ENCODE measurements around the gene PPP1R3F. TPM values are rescaled to one million over a fixed set of nuclear protein-coding genes. Genes with fewer than 3 reads are reported as not detected.
A peak's percentile ranks its signal among the peaks of the same experiment; 100 is the strongest.

The PPP1R3F gene
- total RNA-seq, 1 experiment from 2014 or later = 3.6 TPM

DNA sequence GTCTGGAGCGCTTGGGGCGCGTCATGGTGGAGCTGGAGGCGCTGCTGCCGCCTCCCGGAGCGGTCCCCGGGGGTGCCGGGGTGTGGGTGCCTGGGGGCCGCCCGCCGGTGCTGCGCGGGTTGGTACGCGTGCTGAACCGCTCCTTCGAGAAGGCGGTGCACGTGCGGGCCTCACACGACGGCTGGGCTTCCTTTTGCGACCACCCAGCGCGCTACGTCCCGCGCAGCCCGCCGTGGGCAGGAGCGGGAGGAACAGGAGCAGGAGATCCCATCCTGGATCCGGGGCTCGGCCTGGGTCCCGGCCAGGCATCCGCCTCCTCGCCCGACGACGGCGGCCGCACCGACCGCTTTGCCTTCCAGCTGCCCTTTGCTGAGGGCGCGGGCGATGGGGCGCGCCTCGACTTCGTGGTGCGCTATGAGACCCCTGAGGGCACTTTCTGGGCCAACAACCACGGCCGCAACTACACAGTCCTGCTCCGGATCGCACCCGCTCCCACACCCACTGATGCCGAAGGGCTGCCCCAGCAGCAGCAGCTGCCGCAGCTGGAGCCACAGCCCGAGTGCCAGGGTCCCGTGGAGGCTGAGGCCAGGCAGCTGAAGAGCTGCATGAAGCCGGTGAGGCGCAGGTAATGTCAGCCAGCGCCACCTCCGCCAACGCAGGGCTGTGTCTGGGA, 792 bp downstream of the PPP1R3F start:
- H3K4me1 ChIP-seq (replicated peaks; ENCODE audit: insufficient read depth) = peaks cover 6% of the 10 kb centered on the region; the same call in 1 of the 2 replicates
- H2AFZ ChIP-seq = peak overlapping the region; percentile 67; the same call in 1 of the 2 replicates
- POLR2A ChIA-PET (ENCODE audit: unreplicated experiment) = no interaction called here
- H3K9me3 ChIP-seq (ENCODE audit: insufficient read depth, low read depth) = no peaks in the 10 kb centered on the region
- no peaks in the 10 kb centered on the region for H3F3A ChIP-seq (ENCODE audit: insufficient read depth, low read depth)
- H3K36me3 ChIP-seq (ENCODE audit: low read depth) = no peaks in the 10 kb centered on the region
- H3K9me2 ChIP-seq (ENCODE audit: insufficient read depth) = no peaks in the 10 kb centered on the region
- no peaks in the 10 kb centered on the region for H3K27me3 ChIP-seq (ENCODE audit: insufficient read depth, low read depth)
- peak overlapping the region; percentile 58; the same call in 1 of the 2 replicates for H3K4me3 ChIP-seq
- intact Hi-C loops (cut with micrococcal nuclease; ENCODE audit: unreplicated experiment) = no loop called here
- no TSS peak for BruUV-seq (replicated peaks)
- peak overlapping the region; percentile 37; the same call in 1 of the 2 replicates for H3K27ac ChIP-seq
- H4K20me1 ChIP-seq (ENCODE audit: insufficient read depth) = no peaks in the 10 kb centered on the region
- TF ChIP-seq, protein P1, sequence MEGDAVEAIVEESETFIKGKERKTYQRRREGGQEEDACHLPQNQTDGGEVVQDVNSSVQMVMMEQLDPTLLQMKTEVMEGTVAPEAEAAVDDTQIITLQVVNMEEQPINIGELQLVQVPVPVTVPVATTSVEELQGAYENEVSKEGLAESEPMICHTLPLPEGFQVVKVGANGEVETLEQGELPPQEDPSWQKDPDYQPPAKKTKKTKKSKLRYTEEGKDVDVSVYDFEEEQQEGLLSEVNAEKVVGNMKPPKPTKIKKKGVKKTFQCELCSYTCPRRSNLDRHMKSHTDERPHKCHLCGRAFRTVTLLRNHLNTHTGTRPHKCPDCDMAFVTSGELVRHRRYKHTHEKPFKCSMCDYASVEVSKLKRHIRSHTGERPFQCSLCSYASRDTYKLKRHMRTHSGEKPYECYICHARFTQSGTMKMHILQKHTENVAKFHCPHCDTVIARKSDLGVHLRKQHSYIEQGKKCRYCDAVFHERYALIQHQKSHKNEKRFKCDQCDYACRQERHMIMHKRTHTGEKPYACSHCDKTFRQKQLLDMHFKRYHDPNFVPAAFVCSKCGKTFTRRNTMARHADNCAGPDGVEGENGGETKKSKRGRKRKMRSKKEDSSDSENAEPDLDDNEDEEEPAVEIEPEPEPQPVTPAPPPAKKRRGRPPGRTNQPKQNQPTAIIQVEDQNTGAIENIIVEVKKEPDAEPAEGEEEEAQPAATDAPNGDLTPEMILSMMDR (conservative IDR thresholded peaks at IDR 0.05) = no peak
- TF ChIP-seq EZH2 (IDR thresholded peaks at IDR 0.05; ENCODE audit: low read depth) = no peak
- no peaks in the 10 kb centered on the region for H3K79me2 ChIP-seq (ENCODE audit: low read depth)
- DNase-seq = no peak
- CTCF ChIA-PET = no interaction called here
- peak overlapping the region; percentile 57 for H3K4me2 ChIP-seq

DNA sequence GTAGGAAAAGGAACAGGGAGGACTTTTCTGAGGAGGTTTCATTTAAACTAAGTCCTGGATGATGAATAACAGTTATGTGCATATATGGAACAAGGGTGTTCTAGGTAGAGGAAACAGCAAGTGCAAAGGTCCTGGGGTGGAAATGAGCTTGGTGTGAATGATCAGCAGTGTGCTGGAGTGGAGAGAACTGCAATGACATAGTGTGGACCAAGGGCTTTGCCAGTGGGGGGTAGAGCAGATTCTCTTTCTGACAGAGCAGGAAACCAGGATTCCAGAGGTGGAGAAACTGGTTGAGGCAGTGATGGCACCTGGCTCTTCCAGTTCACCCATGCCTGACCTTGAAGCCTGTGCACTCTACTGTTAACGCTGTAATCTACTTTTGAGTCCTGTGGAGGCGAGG, 1.7 kb downstream of the PPP1R3F start:
- ChIA-PET CTCF (no interaction called here), POLR2A (ENCODE audit: unreplicated experiment) (no interaction called here)
- H4K20me1 ChIP-seq (ENCODE audit: insufficient read depth) = no peaks in the 10 kb centered on the region
- H3K27me3 ChIP-seq (ENCODE audit: insufficient read depth, low read depth) = no peaks in the 10 kb centered on the region
- no peaks in the 10 kb centered on the region for H3K36me3 ChIP-seq (ENCODE audit: low read depth)
- no peaks in the 10 kb centered on the region for H3F3A ChIP-seq (ENCODE audit: insufficient read depth, low read depth)
- H2AFZ ChIP-seq = no peak overlapping the region
- H3K9me3 ChIP-seq (ENCODE audit: insufficient read depth, low read depth) = no peaks in the 10 kb centered on the region
- H3K27ac ChIP-seq = no peak overlapping the region
- no peak for TF ChIP-seq EZH2 (IDR thresholded peaks at IDR 0.05; ENCODE audit: low read depth)
- TF ChIP-seq, protein P1 (conservative IDR thresholded peaks at IDR 0.05) = no peak
- DNase-seq = peak in 1 of 2 experiments; percentile 2
- H3K4me3 ChIP-seq = no peak overlapping the region; the same call in 1 of the 2 replicates
- intact Hi-C loops (cut with micrococcal nuclease; ENCODE audit: unreplicated experiment) = no loop called here
- peaks cover 6% of the 10 kb centered on the region; the same call in 1 of the 2 replicates for H3K4me1 ChIP-seq (replicated peaks; ENCODE audit: insufficient read depth)
- no peaks in the 10 kb centered on the region for H3K79me2 ChIP-seq (ENCODE audit: low read depth)
- peak overlapping the region; percentile 57 for H3K4me2 ChIP-seq
- BruUV-seq (replicated peaks) = TSS peak; percentile 28
- no peaks in the 10 kb centered on the region for H3K9me2 ChIP-seq (ENCODE audit: insufficient read depth)

DNA sequence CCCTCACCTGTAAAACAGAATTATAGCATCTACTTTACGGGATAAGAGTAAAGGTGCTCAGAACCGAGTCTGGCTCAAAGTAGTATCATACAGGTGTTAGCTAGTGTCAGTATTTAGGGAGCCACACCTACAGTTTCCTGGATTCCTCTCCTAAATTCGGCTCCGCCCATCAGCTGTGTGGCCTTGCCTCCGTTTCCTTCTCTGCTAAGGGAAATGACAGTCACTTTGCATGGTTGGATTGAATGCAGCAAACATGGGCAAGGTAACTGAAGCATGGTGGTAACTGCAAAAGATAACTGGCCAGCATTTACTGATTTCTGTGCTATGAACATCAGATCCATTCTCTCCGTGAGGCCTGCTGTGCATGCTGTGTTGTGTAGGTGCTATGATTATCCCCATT, 2.8 kb downstream of the PPP1R3F start:
- Histone ChIP-seq H3K36me3 (ENCODE audit: low read depth) (no peaks in the 10 kb centered on the region), H3K27ac (no peak overlapping the region), H2AFZ (no peak overlapping the region), H3K79me2 (ENCODE audit: low read depth) (no peaks in the 10 kb centered on the region), H3K4me3 (no peak overlapping the region), H3K4me2 (no peak overlapping the region), H3K4me1 (replicated peaks; ENCODE audit: insufficient read depth) (peaks cover 6% of the 10 kb centered on the region; the same call in 1 of the 2 replicates), H3K9me2 (ENCODE audit: insufficient read depth) (no peaks in the 10 kb centered on the region), H3K27me3 (ENCODE audit: insufficient read depth, low read depth) (no peaks in the 10 kb centered on the region), H3F3A (ENCODE audit: insufficient read depth, low read depth) (no peaks in the 10 kb centered on the region), H4K20me1 (ENCODE audit: insufficient read depth) (no peaks in the 10 kb centered on the region), H3K9me3 (ENCODE audit: insufficient read depth, low read depth) (no peaks in the 10 kb centered on the region)
- intact Hi-C loops (cut with micrococcal nuclease; ENCODE audit: unreplicated experiment) = no loop called here
- DNase-seq = no peak
- ChIA-PET CTCF (no interaction called here), POLR2A (ENCODE audit: unreplicated experiment) (interaction anchor here (0.6 kb wide), 1 partner anchor 37 kb away, joined by 5 read pairs; no protein-coding TSS in a partner anchor)
- TF ChIP-seq, protein P1 (conservative IDR thresholded peaks at IDR 0.05) = no peak
- TF ChIP-seq EZH2 (IDR thresholded peaks at IDR 0.05; ENCODE audit: low read depth) = no peak
- BruUV-seq (replicated peaks) = no TSS peak
